ENCODE measurements around the gene GATC. TPM values are rescaled to one million over a fixed set of nuclear protein-coding genes. Genes with fewer than 3 reads are reported as not detected.

Gene GATC, protein sequence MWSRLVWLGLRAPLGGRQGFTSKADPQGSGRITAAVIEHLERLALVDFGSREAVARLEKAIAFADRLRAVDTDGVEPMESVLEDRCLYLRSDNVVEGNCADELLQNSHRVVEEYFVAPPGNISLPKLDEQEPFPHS
- total RNA-seq, result 16.1 and 21.1 TPM in 2 replicates
- long read RNA-seq, full-length matches to known transcripts, result 5 of 12 reads
- long read RNA-seq, partial matches to known transcripts, result 1 of 12 reads
- long read RNA-seq, other reads (novel, unspliced or antisense), result 6 of 12 reads

DNA sequence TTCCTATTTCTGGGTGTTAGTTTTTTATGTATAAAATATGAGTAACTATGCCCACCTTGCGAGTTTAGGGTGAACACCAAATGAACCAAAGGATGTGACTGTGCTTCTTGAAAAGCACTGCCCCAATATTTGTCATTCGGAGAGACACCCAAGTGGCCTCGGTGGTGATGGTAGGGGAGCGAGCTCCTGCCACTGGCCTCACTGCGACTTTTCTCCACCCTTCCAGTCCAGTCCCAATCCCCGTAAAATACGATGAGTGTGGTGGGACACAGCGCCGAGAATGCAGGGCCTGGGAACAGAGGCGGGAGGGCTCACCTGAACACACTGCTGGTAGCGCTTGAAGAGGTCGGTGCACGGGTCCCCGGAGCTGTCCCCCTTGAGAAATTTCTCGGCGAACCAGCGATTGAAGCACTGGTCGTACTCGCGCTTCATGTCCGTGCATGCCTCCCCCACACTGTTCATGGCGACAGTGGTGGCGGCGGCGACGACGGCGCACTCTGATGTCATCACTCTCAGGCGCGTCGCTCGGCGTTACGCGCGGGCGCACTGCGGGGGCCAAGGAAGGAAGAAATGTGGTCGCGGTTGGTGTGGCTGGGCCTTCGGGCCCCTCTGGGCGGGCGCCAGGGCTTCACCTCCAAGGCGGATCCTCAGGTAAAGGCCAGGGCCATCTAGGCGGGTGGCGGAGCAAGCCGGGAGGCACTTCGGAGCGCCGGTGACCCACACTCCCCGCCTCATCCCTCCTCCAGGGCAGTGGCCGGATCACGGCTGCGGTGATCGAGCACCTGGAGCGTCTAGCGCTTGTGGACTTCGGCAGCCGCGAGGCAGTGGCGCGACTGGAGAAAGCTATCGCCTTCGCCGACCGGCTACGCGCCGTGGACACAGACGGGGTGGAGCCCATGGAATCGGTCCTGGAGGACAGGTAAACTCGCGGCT, at the start of gene GATC, which contains the start of gene TRIAP1:
Gene GATC, plus strand, starts transcription at position 534 of the 933 bp plus-strand sequence. Its CDS starts 37 bp downstream, at position 571.
Gene TRIAP1, minus strand, starts transcription at position 474 of the 933 bp plus-strand sequence. Its CDS starts 12 bp downstream, at position 462.
- Mint-ChIP-seq H3K27me3 (ENCODE audit: unreplicated experiment) (no peaks in the 10 kb centered on the region), H3K9me3 (ENCODE audit: unreplicated experiment) (no peaks in the 10 kb centered on the region), H3K4me1 (ENCODE audit: unreplicated experiment) (peaks cover 26% of the 10 kb centered on the region), H3K27ac (ENCODE audit: unreplicated experiment) (peak within 1 kb of the TSS; percentile 95), H3K36me3 (ENCODE audit: unreplicated experiment) (peaks cover 11% of the 10 kb centered on the region), H3K4me3 (ENCODE audit: unreplicated experiment) (peak within 1 kb of the TSS; percentile 98)
- peak; percentile 93 for DNase-seq (ENCODE audit: extremely low spot score, unreplicated experiment)
- TF ChIP-seq, protein P1, sequence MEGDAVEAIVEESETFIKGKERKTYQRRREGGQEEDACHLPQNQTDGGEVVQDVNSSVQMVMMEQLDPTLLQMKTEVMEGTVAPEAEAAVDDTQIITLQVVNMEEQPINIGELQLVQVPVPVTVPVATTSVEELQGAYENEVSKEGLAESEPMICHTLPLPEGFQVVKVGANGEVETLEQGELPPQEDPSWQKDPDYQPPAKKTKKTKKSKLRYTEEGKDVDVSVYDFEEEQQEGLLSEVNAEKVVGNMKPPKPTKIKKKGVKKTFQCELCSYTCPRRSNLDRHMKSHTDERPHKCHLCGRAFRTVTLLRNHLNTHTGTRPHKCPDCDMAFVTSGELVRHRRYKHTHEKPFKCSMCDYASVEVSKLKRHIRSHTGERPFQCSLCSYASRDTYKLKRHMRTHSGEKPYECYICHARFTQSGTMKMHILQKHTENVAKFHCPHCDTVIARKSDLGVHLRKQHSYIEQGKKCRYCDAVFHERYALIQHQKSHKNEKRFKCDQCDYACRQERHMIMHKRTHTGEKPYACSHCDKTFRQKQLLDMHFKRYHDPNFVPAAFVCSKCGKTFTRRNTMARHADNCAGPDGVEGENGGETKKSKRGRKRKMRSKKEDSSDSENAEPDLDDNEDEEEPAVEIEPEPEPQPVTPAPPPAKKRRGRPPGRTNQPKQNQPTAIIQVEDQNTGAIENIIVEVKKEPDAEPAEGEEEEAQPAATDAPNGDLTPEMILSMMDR (IDR thresholded peaks at IDR 0.05), result no peak

DNA sequence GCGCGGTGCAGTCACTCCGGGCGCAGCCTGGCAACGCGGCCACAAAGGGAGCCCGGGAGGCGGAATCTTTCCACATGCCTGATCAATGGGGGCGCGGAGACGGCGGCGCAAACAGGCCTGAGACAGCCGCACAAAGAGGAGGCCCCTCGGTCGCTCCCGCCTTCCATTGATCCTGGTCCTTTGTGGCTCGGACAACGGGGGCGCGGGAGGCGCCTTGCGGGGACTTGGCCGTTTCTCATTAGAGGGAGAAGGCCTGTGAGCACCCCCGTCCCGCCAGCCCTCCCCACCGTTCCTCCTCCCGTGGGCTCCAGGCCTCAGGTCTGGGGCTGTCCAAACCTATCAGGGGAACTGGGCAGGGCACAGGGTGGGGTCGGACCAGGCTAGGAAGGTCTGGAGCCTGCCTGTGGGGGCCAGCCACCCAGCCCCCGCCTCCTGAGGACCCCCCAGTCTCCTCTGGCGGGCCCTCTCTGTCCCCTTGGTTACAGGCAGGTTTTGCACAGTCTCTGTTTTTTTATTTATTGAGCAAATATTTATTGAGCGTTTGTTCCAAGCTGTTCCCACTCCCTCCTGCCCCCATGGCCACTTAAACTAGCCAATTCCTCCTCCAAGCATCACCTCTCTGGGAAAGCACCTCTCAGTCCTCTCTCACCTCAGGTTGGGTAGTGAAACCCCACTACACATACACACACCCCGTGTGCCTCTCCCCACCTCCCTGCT, 48.3 kb upstream of the GATC start:
- no peaks in the 10 kb centered on the region for H3K9me3 Mint-ChIP-seq (ENCODE audit: unreplicated experiment)
- peaks cover 23% of the 10 kb centered on the region for H3K27me3 Mint-ChIP-seq (ENCODE audit: unreplicated experiment)
- H3K4me1 Mint-ChIP-seq (ENCODE audit: unreplicated experiment), result peaks cover 11% of the 10 kb centered on the region
- H3K27ac Mint-ChIP-seq (ENCODE audit: unreplicated experiment), result no peak overlapping the region
- no peak overlapping the region for H3K4me3 Mint-ChIP-seq (ENCODE audit: unreplicated experiment)
- TF ChIP-seq, protein P1 (IDR thresholded peaks at IDR 0.05), result no peak
- no peaks in the 10 kb centered on the region for H3K36me3 Mint-ChIP-seq (ENCODE audit: unreplicated experiment)
- no peak for DNase-seq (ENCODE audit: extremely low spot score, unreplicated experiment)

- Mint-ChIP-seq H3K36me3 (ENCODE audit: unreplicated experiment) (no peaks in the 10 kb centered on the region), H3K4me1 (ENCODE audit: unreplicated experiment) (peaks cover 11% of the 10 kb centered on the region), H3K27me3 (ENCODE audit: unreplicated experiment) (peaks cover 23% of the 10 kb centered on the region), H3K4me3 (ENCODE audit: unreplicated experiment) (no peak overlapping the region), H3K27ac (ENCODE audit: unreplicated experiment) (no peak overlapping the region), H3K9me3 (ENCODE audit: unreplicated experiment) (no peaks in the 10 kb centered on the region)
- no peak for DNase-seq (ENCODE audit: extremely low spot score, unreplicated experiment)
- TF ChIP-seq, protein P1 (IDR thresholded peaks at IDR 0.05), result no peak
Measured at GRCh38 chr12:120399531-120399930, 46.7 kb upstream of the GATC start.

DNA sequence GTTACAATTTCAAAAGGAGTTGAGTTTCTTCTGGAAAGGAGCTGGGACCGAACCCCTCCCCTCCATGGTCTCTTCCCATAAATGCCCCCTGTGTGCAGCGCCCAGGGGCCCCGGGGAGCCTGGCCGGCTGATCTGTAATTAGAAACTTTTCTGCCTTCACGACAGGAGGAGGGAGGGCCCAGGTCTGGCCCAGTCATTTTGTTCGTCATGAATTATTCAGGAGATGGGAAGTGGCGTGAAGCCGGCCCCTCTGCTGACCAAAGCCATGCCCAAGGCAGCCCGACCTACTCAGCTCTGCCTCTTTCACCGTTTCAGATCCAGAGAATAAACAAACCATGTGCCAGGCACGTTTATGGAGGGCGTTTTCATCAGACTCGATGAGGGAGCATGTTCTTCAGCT, 44.0 kb upstream of the GATC start:
- TF ChIP-seq, protein P1 (IDR thresholded peaks at IDR 0.05), result no peak
- Mint-ChIP-seq H3K9me3 (ENCODE audit: unreplicated experiment) (no peaks in the 10 kb centered on the region), H3K36me3 (ENCODE audit: unreplicated experiment) (no peaks in the 10 kb centered on the region), H3K4me3 (ENCODE audit: unreplicated experiment) (no peak overlapping the region), H3K27ac (ENCODE audit: unreplicated experiment) (peak overlapping the region; percentile 12), H3K4me1 (ENCODE audit: unreplicated experiment) (peaks cover 11% of the 10 kb centered on the region), H3K27me3 (ENCODE audit: unreplicated experiment) (peaks cover 7% of the 10 kb centered on the region)
- no peak for DNase-seq (ENCODE audit: extremely low spot score, unreplicated experiment)

Data from osteocyte (in vitro differentiated cells).